ENCODE measurements around the gene KIAA0586. TPM values are rescaled to one million over a fixed set of nuclear protein-coding genes. Genes with fewer than 3 reads are reported as not detected.

The KIAA0586 gene
- total RNA-seq, 1 experiment from 2014 or later = 20.9 TPM

DNA sequence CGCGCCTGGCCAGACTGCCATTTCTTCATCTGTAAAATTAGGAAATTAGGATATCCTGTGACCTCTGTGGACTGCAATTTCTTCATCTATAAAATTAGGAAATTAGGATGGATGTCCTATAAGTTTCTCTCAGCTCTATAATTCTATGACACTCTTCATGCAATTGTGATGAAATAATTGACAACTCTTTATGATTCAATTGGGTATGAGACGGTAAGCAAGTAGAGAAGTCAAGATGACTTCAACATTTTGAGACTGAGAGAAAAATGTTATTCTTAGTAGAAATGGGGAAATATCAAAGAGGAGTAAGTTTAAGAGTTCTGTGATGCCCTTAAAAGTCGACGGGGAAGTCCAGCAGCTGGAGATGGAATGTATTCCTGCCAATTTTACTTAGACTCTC, 12.0 kb downstream of the KIAA0586 start:
- Histone ChIP-seq H4K20me1 (ENCODE audit: control insufficient read depth, insufficient read depth, insufficient read length) (no peaks in the 10 kb centered on the region), H3K4ac (ENCODE audit: low read depth, low read length) (no peak overlapping the region), H2BK15ac (ENCODE audit: low read depth, low read length) (no peak overlapping the region), H3T11ph (ENCODE audit: low read length) (no peak overlapping the region), H3K27me3 (ENCODE audit: insufficient read depth, low read length) (no peaks in the 10 kb centered on the region), H3K23ac (ENCODE audit: insufficient read length, low read depth, low read length) (no peak overlapping the region), H2BK120ac (ENCODE audit: low read depth, low read length, poor library complexity, severe bottlenecking) (no peak overlapping the region), H3K56ac (ENCODE audit: insufficient read length, low read depth, low read length) (no peak overlapping the region), H2BK20ac (ENCODE audit: low read depth, low read length, poor library complexity, severe bottlenecking) (no peak overlapping the region), H3K18ac (ENCODE audit: insufficient read length, low read depth, low read length) (no peak overlapping the region), H3K27ac (ENCODE audit: insufficient read length, low read depth, low read length) (no peak overlapping the region), H3K4me2 (ENCODE audit: insufficient read depth, insufficient read length, low read length) (no peak overlapping the region), H4K5ac (ENCODE audit: insufficient read length, low read depth, low read length) (no peak overlapping the region), H3K79me2 (ENCODE audit: insufficient read depth, low read length) (no peaks in the 10 kb centered on the region), H2BK12ac (ENCODE audit: insufficient read length, low read depth, low read length) (no peak overlapping the region), H3K79me1 (ENCODE audit: insufficient read depth, low read depth, low read length, poor library complexity, severe bottlenecking) (no peaks in the 10 kb centered on the region), H4K91ac (ENCODE audit: insufficient read length, low read depth, low read length) (no peak overlapping the region), H3K9me3 (ENCODE audit: control insufficient read depth, low read depth, low read length) (no peaks in the 10 kb centered on the region), H4K8ac (replicated peaks; ENCODE audit: insufficient read length, low read depth, low read length) (no peak overlapping the region), H2BK5ac (ENCODE audit: insufficient read length, low read length) (no peak overlapping the region), H3K9ac (ENCODE audit: extremely low read depth, insufficient read length, low read length) (no peak overlapping the region), H3K23me2 (ENCODE audit: insufficient read length, low read depth, low read length, poor library complexity, severe bottlenecking) (no peaks in the 10 kb centered on the region), H2AFZ (ENCODE audit: low read length) (no peak overlapping the region), H3K4me1 (ENCODE audit: insufficient read depth, low read length) (no peaks in the 10 kb centered on the region), H2AK5ac (ENCODE audit: insufficient read length, low read length) (no peak overlapping the region), H3K14ac (ENCODE audit: insufficient read depth, low read length) (no peak overlapping the region)
- Mint-ChIP-seq H3K4me1 (no peaks in the 10 kb centered on the region), H3K36me3 (ENCODE audit: insufficient read depth in 1 of 3, low read depth in 3 of 3) (peaks cover 3 to 32% (median 26%) of the 10 kb centered on the region in 3 experiments; a peak in 5 of 7 replicates), H3K9me3 (no peaks in the 10 kb centered on the region), H3K27me3 (ENCODE audit: low read depth) (no peaks in the 10 kb centered on the region), H3K27ac (no peak overlapping the region), H3K4me3 (no peak overlapping the region)
- TF ChIP-seq, protein P1, sequence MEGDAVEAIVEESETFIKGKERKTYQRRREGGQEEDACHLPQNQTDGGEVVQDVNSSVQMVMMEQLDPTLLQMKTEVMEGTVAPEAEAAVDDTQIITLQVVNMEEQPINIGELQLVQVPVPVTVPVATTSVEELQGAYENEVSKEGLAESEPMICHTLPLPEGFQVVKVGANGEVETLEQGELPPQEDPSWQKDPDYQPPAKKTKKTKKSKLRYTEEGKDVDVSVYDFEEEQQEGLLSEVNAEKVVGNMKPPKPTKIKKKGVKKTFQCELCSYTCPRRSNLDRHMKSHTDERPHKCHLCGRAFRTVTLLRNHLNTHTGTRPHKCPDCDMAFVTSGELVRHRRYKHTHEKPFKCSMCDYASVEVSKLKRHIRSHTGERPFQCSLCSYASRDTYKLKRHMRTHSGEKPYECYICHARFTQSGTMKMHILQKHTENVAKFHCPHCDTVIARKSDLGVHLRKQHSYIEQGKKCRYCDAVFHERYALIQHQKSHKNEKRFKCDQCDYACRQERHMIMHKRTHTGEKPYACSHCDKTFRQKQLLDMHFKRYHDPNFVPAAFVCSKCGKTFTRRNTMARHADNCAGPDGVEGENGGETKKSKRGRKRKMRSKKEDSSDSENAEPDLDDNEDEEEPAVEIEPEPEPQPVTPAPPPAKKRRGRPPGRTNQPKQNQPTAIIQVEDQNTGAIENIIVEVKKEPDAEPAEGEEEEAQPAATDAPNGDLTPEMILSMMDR (conservative IDR thresholded peaks at IDR 0.05) = no peak
- no peak for DNase-seq
- no CpG with 5 or more reads among the region's 5 CpGs for WGBS (ENCODE audit: extremely low coverage, insufficient read length, low lambda C conversion rate)
